Stimulated activated naive CD8-positive, alpha-beta T cell treated with anti-CD3 and anti-CD28 coated beads, Interleukin-15, amount 100 ng/mL, for 72 hours (primary cell): Measurements from ENCODE around the gene PRDM12.

Experiments used
- ATAC-seq: fragments of 150-1000 bp; cut with Tn5 transposase; 2 replicates; pipeline ENCODE4 v1.10.0; 2021; ENCODE audit warnings: mild to moderate bottlenecking, moderate library complexity
- DNase-seq, 2 donors: peaks; one replicate each; pipeline ENCODE4 v3.0.0; 2021 to 2022
- H3K27ac Mint-ChIP-seq, 2 donors: one replicate each; pipeline ENCODE4 v1.8.0; 2022; ENCODE audit warnings: mild to moderate bottlenecking in 2 of 2, mixed read lengths in 2 of 2, moderate library complexity in 2 of 2
- H3K27me3 Mint-ChIP-seq: one replicate; pipeline ENCODE4 v1.8.0; 2022; ENCODE audit warnings: mixed read lengths
- H3K4me1 Mint-ChIP-seq: one replicate; pipeline ENCODE4 v1.8.0; 2022; ENCODE audit warnings: mild to moderate bottlenecking, mixed read lengths
- H3K4me3 Mint-ChIP-seq, 2 donors: one replicate each; pipeline ENCODE4 v1.8.0; 2022; ENCODE audit warnings: mild to moderate bottlenecking in 2 of 2, mixed read lengths in 2 of 2, moderate library complexity in 1 of 2
- H3K9me3 Mint-ChIP-seq, 2 donors: one replicate each; pipeline ENCODE4 v1.8.0; 2022; ENCODE audit warnings: mixed read lengths in 2 of 2

Gene PRDM12

GRCh38 chr9:130633336-130634190, 30.8 kb upstream of the PRDM12 start:
- Mint-ChIP-seq H3K27me3 (no peaks in the 10 kb centered on the region), H3K4me3 (no peak overlapping the region), H3K4me1 (no peaks in the 10 kb centered on the region), H3K9me3 (no peaks in the 10 kb centered on the region), H3K27ac (no peak overlapping the region)
- DNase-seq (no peak), ATAC-seq (no peak)

DNA sequence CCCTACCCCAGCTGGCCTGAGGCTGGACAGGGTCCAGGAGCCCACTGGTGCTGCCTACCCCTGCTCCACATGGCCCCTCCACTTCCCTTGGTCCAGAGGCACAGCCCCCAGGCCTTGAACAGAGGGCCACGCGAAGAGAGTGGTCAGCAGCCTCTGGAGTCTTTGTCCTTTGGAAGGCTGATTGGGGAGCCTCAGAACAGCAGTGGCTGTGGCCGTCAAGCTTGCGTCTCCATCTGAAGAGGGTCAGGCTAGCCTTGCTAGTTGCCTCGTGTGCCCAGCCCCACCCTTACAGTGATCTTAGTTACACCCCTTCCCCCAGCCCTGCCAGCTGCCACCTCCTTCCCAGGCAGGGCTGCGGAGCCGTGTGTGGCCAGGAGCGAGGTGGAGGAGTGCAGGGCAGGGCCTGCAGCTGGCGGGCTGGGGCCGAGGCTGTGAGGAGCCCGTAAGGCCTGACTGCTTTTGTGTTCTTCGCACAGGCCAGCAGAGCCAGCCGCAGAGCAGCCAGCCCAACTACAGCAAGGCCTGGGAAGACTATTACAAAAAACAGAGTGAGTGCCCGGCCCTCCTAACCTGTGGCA, 30.1 kb upstream of the PRDM12 start:
- Mint-ChIP-seq H3K4me3 (no peak overlapping the region), H3K4me1 (no peaks in the 10 kb centered on the region), H3K27me3 (no peaks in the 10 kb centered on the region), H3K9me3 (no peaks in the 10 kb centered on the region), H3K27ac (no peak overlapping the region)
- ATAC-seq = no peak
- no peak for DNase-seq

DNA sequence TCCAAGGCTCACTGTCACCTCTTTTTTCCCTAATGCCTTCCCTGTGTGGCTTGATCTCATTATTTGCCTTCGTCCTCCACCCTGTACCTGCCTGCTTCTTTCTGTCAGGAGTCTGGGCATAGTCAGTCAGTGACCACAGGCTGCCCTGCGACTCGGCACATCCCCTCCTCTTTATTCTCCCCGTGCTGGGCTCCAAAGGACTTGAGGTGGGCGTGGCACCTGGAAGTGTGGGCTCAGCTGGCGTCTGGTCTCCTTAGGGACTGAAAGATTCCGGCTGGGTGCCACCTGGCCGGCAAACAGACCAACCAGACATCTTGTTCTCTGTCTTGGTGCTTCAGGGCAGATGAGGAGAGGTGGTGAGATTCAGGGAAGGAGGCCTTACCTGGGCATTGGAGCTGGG, 29.6 kb upstream of the PRDM12 start:
- H3K4me3 Mint-ChIP-seq = no peak overlapping the region
- H3K4me1 Mint-ChIP-seq = no peaks in the 10 kb centered on the region
- H3K27me3 Mint-ChIP-seq = no peaks in the 10 kb centered on the region
- DNase-seq (no peak), ATAC-seq (no peak)
- no peak overlapping the region for H3K27ac Mint-ChIP-seq
- H3K9me3 Mint-ChIP-seq = no peaks in the 10 kb centered on the region

GRCh38 chr9:130635306-130635705, 29.1 kb upstream of the PRDM12 start:
- DNase-seq (no peak), ATAC-seq (no peak)
- Mint-ChIP-seq H3K27me3 (no peaks in the 10 kb centered on the region), H3K27ac (peak overlapping the region in 1 of 2 donors; percentile 21), H3K4me1 (no peaks in the 10 kb centered on the region), H3K4me3 (no peak overlapping the region), H3K9me3 (no peaks in the 10 kb centered on the region)

DNA sequence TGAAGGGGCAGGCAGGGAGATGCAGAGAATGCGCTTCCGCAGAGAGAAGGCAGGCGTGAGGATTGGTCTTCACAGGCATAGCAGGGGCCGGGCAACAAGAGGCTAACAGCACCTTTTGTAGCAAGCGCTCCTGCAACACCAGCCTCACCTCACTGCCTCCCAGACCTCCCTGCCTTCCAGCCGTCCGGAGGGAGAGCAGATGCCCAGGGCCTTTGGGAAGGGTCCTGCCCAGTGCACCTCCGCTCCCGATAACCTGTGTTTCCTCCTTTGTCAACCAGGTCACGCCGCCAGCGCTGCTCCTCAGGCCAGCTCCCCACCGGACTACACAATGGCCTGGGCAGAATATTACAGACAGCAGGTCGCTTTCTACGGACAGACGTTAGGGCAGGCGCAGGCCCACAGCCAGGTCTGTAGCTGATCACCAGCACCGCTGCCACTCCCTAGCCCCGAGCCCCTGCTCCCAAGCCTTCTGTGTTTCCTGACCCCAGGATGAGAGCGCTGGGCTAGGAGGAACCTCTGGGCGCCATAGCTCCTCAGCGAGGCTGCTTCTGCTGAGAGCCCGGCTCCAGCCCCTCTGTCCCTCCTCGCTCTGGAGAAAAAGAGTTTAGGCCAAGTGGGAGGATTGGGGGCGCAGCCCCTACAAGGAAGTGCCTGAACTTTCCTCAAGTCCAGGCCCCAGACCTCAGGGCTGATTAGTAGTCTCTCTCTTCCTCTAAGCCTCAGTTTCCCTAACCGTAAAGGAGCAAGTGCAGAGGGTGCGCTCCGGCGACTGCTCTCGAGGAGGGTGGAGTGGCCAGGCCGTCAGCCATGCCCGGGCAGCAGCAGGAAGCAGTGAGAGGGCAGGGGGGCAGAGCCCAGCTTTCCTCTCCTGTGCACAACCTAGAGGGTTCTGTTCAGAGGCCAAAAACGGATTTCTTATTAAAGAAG, 28.4 kb upstream of the PRDM12 start:
- Mint-ChIP-seq H3K4me3 (no peak overlapping the region), H3K27ac (no peak overlapping the region), H3K9me3 (no peaks in the 10 kb centered on the region), H3K27me3 (no peaks in the 10 kb centered on the region), H3K4me1 (no peaks in the 10 kb centered on the region)
- ATAC-seq (no peak), DNase-seq (no peak)

DNA sequence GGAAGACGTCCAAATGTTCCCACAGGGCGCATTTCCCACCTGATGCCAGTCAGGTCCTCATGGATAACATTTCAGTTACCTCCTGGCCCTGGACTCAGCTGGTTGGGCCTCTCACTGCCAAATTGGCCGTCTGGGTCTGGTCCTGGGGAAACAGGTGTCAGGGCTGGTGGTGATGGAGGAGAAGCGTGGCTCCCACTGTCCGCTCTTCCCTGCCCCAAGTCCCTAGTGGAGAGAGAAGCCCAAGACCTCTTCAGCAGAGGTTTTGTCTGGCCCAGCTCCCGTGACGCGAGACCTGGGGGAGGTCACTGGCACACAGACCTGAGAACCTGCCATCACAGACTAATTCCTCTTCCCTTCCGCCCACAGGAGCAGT, 27.8 kb upstream of the PRDM12 start:
- H3K27me3 Mint-ChIP-seq = no peaks in the 10 kb centered on the region
- H3K4me3 Mint-ChIP-seq = no peak overlapping the region
- ATAC-seq = no peak
- DNase-seq = no peak
- no peaks in the 10 kb centered on the region for H3K4me1 Mint-ChIP-seq
- H3K27ac Mint-ChIP-seq = no peak overlapping the region
- no peaks in the 10 kb centered on the region for H3K9me3 Mint-ChIP-seq

DNA sequence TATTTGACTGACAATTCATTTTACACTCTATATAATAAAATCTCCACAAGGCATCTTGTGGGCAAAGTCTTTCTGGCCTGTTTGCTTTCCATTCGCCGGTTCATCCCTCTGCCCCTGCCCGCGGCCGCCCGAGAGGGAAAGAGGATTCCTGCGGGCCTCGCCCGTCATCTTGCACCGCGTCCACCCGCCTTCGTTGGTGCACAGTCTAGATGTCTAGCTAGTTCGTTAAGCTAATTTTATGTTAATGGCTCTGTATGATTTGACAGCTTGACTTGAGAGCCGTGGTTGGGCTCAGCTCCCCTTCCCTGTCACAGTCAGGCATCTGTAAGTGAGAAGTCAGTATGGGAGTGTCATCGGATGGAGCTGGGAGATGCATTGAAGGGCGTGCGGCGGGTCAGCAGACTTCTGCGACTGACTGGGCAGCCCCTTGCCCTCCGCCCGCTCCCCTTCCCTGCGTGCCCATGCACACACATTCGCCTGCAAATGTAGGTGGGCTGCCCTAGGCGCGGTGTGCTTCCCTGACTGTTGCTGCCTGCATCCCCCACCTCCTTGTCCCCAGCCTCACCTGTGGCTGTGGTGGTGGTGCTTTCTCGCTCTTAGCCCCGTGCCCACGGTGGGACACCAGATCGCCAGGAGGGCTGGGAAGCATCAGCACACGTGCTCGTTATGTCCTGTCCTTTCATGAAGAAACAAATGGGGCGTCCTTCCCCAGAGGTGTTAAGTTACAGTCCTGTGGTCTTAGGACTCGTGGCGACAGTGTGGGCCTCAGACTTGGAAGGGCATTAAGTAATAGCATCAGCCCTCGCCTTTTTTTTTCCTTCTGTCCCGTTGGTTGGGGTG, 25.9 kb upstream of the PRDM12 start:
- DNase-seq (no peak), ATAC-seq (no peak)
- Mint-ChIP-seq H3K9me3 (no peaks in the 10 kb centered on the region), H3K27me3 (no peaks in the 10 kb centered on the region), H3K4me1 (no peaks in the 10 kb centered on the region), H3K27ac (peak overlapping the region in 1 of 2 donors; percentile 28), H3K4me3 (no peak overlapping the region)

- Mint-ChIP-seq H3K4me1 (no peaks in the 10 kb centered on the region), H3K4me3 (no peak overlapping the region), H3K9me3 (no peaks in the 10 kb centered on the region), H3K27ac (no peak overlapping the region), H3K27me3 (no peaks in the 10 kb centered on the region)
- ATAC-seq (no peak), DNase-seq (no peak)
These were observed 25.1 kb upstream of the PRDM12 start for GRCh38 chr9:130639124-130639765.

- no peak overlapping the region for H3K27ac Mint-ChIP-seq
- DNase-seq (no peak), ATAC-seq (no peak)
- no peaks in the 10 kb centered on the region for H3K27me3 Mint-ChIP-seq
- no peaks in the 10 kb centered on the region for H3K9me3 Mint-ChIP-seq
- H3K4me1 Mint-ChIP-seq = no peaks in the 10 kb centered on the region
- H3K4me3 Mint-ChIP-seq = no peak overlapping the region
These were observed 24.4 kb upstream of the PRDM12 start for GRCh38 chr9:130639866-130640555.

- no peak overlapping the region for H3K27ac Mint-ChIP-seq
- no peak for DNase-seq
- H3K9me3 Mint-ChIP-seq = peaks cover 0 to 2% of the 10 kb centered on the region in 2 donors
- ATAC-seq = no peak
- no peaks in the 10 kb centered on the region for H3K4me1 Mint-ChIP-seq
- H3K4me3 Mint-ChIP-seq = no peak overlapping the region
- H3K27me3 Mint-ChIP-seq = no peaks in the 10 kb centered on the region
These were observed 23.7 kb upstream of the PRDM12 start for GRCh38 chr9:130640681-130641080.

DNA sequence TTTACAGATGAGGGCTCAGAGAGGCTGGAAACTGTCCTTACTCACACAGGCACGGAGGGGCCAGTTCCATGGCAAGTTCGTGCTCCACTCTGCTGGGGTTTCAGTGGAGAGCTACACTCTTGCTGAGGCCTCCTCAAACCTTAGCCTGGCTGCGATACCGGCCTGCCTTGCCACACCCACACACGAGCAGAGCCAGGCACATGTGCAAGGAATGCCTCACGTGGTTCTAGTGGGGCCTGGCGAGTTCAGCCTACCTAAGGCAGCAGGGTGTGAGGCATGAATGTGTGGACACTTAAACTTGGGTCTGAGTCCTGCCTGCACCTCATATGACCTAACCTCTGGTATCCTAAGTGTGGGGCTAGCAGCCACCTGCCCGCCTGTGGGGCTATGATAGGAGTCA, 21.5 kb upstream of the PRDM12 start:
- Mint-ChIP-seq H3K27me3 (no peaks in the 10 kb centered on the region), H3K4me3 (no peak overlapping the region)

GRCh38 chr9:130651221-130651620, 13.2 kb upstream of the PRDM12 start:
- Mint-ChIP-seq H3K27me3 (peaks cover 34% of the 10 kb centered on the region), H3K27ac (no peak overlapping the region), H3K4me1 (no peaks in the 10 kb centered on the region), H3K4me3 (no peak overlapping the region), H3K9me3 (peaks cover 3 to 8% of the 10 kb centered on the region in 2 donors)
- ATAC-seq (no peak), DNase-seq (no peak)

More for the DNA sequence above, 21.5 kb upstream of the PRDM12 start:
- H3K27ac Mint-ChIP-seq = peak overlapping the region in 1 of 2 donors; percentile 34
- H3K4me1 Mint-ChIP-seq = no peaks in the 10 kb centered on the region
- no peak for ATAC-seq
- no peak for DNase-seq
- peaks cover 7 to 15% of the 10 kb centered on the region in 2 donors for H3K9me3 Mint-ChIP-seq

DNA sequence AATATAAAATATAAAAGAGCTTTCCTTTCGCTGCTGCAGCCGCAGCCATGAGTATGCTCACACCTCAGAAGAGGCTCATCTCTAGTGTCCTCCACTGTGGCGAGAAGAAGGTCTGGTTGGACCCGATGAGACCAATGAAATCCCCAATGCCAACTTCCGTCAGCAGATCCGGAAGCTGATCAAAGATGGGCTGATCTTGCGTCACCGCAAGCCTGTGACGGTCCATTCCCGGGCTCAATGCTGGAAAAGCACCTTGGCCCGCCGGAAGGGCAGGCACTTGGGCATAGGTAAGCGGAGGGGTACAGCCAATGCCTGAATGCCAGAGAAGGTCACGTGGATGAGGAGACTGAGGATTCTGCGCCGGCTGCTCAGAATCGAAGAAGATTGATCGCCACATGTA, 12.6 kb upstream of the PRDM12 start:
- peaks cover 0 to 2% of the 10 kb centered on the region in 2 donors for H3K9me3 Mint-ChIP-seq
- DNase-seq = no peak
- no peaks in the 10 kb centered on the region for H3K4me1 Mint-ChIP-seq
- no peak for ATAC-seq
- peaks cover 40% of the 10 kb centered on the region for H3K27me3 Mint-ChIP-seq
- no peak overlapping the region for H3K27ac Mint-ChIP-seq
- H3K4me3 Mint-ChIP-seq = no peak overlapping the region

DNA sequence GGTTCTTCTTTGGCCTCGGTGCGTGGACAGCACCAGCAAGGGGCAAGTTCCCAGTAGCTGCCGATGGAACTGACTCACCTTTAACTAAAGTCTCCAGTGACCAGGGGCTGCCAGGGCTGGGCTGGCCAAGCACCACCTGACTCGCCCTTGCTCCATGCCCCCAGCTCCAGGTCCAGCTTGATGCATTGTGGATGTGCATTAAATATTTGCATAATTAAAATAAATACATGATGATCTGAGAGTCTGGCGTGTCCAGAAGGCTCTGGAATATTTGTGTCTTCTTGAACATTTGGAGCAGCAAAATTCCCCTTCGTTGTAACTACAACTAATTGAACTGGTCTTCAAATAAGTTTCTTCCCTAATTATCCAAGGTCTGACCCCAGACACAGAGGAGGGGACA, 9.5 kb upstream of the PRDM12 start:
- H3K27ac Mint-ChIP-seq = no peak overlapping the region
- H3K4me1 Mint-ChIP-seq = peaks cover 4% of the 10 kb centered on the region
- peaks cover 71% of the 10 kb centered on the region for H3K27me3 Mint-ChIP-seq
- H3K9me3 Mint-ChIP-seq = no peaks in the 10 kb centered on the region
- H3K4me3 Mint-ChIP-seq = no peak overlapping the region
- no peak for DNase-seq
- no peak for ATAC-seq
